H1 (cell line): ENCODE measurements around the gene MAPK8IP2. TPM values are rescaled to one million over a fixed set of nuclear protein-coding genes. Genes with fewer than 3 reads are reported as not detected.

Source experiments
- CTCF ChIA-PET: fragments of 300-600 bp; sonication (Branson Sonifier 250); formaldehyde crosslinking; loops from one replicate; lab custom pipeline; 2021; ENCODE audit not compliant: partially characterized antibody; lab: Charles Lee
- POLR2A ChIA-PET: fragments of 300-600 bp; sonication (Branson Sonifier 250); formaldehyde crosslinking; loops from one replicate; lab custom pipeline; 2021; ENCODE audit warnings: inconsistent platforms; ENCODE audit not compliant: partially characterized antibody; lab: Charles Lee
- DNase-seq, 2 experiments: peaks; one replicate each; pipeline versions ENCODE4 v3.0.0 to v3.0.0-alpha.2; 2010 to 2022; ENCODE audit warnings: low spot score in 2 of 2, low read depth in 1 of 2, mixed read lengths in 1 of 2
- FAIRE-seq: peaks from 2 replicates; lab custom pipeline; 2011; peaks lifted over from hg19 to GRCh38; lab: Jason Lieb, UNC
- H2AFZ ChIP-seq: 2 replicates; pipeline ENCODE4 v1.8.1; 2012; ENCODE audit warnings: low read length, inconsistent platforms
- H2AK5ac ChIP-seq: 2 replicates; pipeline ENCODE4 v1.6.1; 2013; ENCODE audit warnings: low read depth, low read length
- H2BK120ac ChIP-seq: replicated peaks from 2 replicates; pipeline ENCODE3; 2013; ENCODE audit warnings: low read depth, low read length, inconsistent platforms
- H2BK12ac ChIP-seq: 2 replicates; pipeline ENCODE4 v1.6.1; 2013; ENCODE audit warnings: low read depth, low read length
- H2BK15ac ChIP-seq: 2 replicates; pipeline ENCODE4 v1.6.1; 2013; ENCODE audit warnings: low read length
- H2BK20ac ChIP-seq: 2 replicates; pipeline ENCODE4 v1.6.1; 2013; ENCODE audit warnings: low read length
- H2BK5ac ChIP-seq: 2 replicates; pipeline ENCODE4 v1.6.1; 2013; ENCODE audit warnings: low read depth, low read length
- H3K14ac ChIP-seq: 2 replicates; pipeline ENCODE4 v1.6.1; 2013; ENCODE audit warnings: inconsistent platforms; ENCODE audit not compliant: insufficient read length
- H3K18ac ChIP-seq: 2 replicates; pipeline ENCODE4 v1.6.1; 2013; ENCODE audit warnings: low read length; ENCODE audit errors: extremely low read depth
- H3K23ac ChIP-seq: 2 replicates; pipeline ENCODE4 v1.6.1; 2013; ENCODE audit warnings: inconsistent platforms; ENCODE audit not compliant: insufficient read length
- H3K23me2 ChIP-seq: 2 replicates; pipeline ENCODE4 v1.6.1; 2013; ENCODE audit warnings: low read depth, low read length
- H3K27ac ChIP-seq: 2 replicates; pipeline ENCODE4 v1.6.1; 2011; ENCODE audit warnings: low read depth, low read length, inconsistent platforms
- H3K27me3 ChIP-seq, 4 experiments: replicated peaks in 1 of 4; 1 replicate in 1 of 4; 2 replicates in 3 of 4; pipeline versions ENCODE4 v1.6.1 to v1.8.1; 2011 to 2013; ENCODE audit warnings: low read length in 3 of 4, mild to moderate bottlenecking in 3 of 4, inconsistent platforms in 2 of 4, mixed read lengths in 2 of 4, moderate library complexity in 1 of 4; ENCODE audit not compliant: control insufficient read depth in 3 of 4, insufficient read depth in 3 of 4; ENCODE audit errors: extremely low read depth in 1 of 4
- H3K36me3 ChIP-seq, 4 experiments: 2 replicates each; pipeline versions ENCODE4 v1.6.1 to v1.8.1; 2011 to 2013; ENCODE audit warnings: mild to moderate bottlenecking in 4 of 4, low read length in 3 of 4, moderate library complexity in 2 of 4, control low read depth in 1 of 4, inconsistent platforms in 1 of 4; ENCODE audit not compliant: insufficient read depth in 4 of 4, control insufficient read depth in 2 of 4
- H3K4ac ChIP-seq: replicated peaks from 2 replicates; pipeline ENCODE3; 2013; ENCODE audit warnings: low read length, low read depth, mixed read lengths, inconsistent platforms; ENCODE audit not compliant: insufficient read length
- H3K4me1 ChIP-seq, 4 experiments: replicated peaks in 1 of 4; 1 replicate in 1 of 4; 2 replicates in 3 of 4; pipeline versions ENCODE4 v1.6.1 to v1.8.1; 2011 to 2013; ENCODE audit warnings: low read length in 3 of 4, inconsistent platforms in 2 of 4, mixed read lengths in 1 of 4; ENCODE audit not compliant: insufficient read depth in 4 of 4, control insufficient read depth in 3 of 4
- H3K4me2 ChIP-seq, 2 experiments: 2 replicates each; pipeline versions ENCODE4 v1.6.1 to v1.8.1; 2011 to 2013; ENCODE audit warnings: low read depth in 2 of 2, low read length in 2 of 2, control low read depth in 1 of 2, inconsistent platforms in 1 of 2, mild to moderate bottlenecking in 1 of 2; ENCODE audit not compliant: insufficient read depth in 1 of 2
- H3K4me3 ChIP-seq, 4 experiments: fragments of 200-600, 300-600 bp in 1 of 4; sonication (generic), shearing (Covaris generic), sonication (Bioruptor Twin) in 1 of 4; 2 replicates each; pipeline versions ENCODE4 v1.5.1 to v1.8.1; 2011 to 2016; ENCODE audit warnings: low read length in 4 of 4, low read depth in 3 of 4, control low read depth in 2 of 4, inconsistent platforms in 2 of 4, mild to moderate bottlenecking in 2 of 4, mixed read lengths in 1 of 4, moderate library complexity in 1 of 4; ENCODE audit not compliant: insufficient read depth in 2 of 4; ENCODE audit errors: extremely low read depth in 1 of 4
- H3K56ac ChIP-seq: replicated peaks from 2 replicates; pipeline ENCODE3; 2013; ENCODE audit warnings: low read depth, mild to moderate bottlenecking, mixed read lengths, low read length, inconsistent platforms; ENCODE audit not compliant: insufficient read length
- H3K79me1 ChIP-seq: 2 replicates; pipeline ENCODE4 v1.6.1; 2013; ENCODE audit warnings: low read depth, low read length, control low read depth
- H3K79me2 ChIP-seq, 2 experiments: 2 replicates each; pipeline versions ENCODE4 v1.6.1 to v1.8.1; 2012 to 2013; ENCODE audit warnings: low read length in 2 of 2, mild to moderate bottlenecking in 2 of 2, inconsistent platforms in 1 of 2; ENCODE audit not compliant: insufficient read depth in 2 of 2, control insufficient read depth in 1 of 2
- H3K9ac ChIP-seq, 4 experiments: replicated peaks in 1 of 4; 1 replicate in 1 of 4; 2 replicates in 3 of 4; pipeline versions ENCODE4 v1.6.1 to v1.8.1; 2011 to 2013; ENCODE audit warnings: low read depth in 3 of 4, low read length in 3 of 4, control low read depth in 2 of 4, mild to moderate bottlenecking in 2 of 4, moderate library complexity in 2 of 4, inconsistent platforms in 1 of 4; ENCODE audit errors: extremely low read depth in 1 of 4
- H3K9me3 ChIP-seq, 2 experiments: 2 replicates each; pipeline versions ENCODE4 v1.6.1 to v1.8.1; 2012 to 2013; ENCODE audit warnings: mild to moderate bottlenecking in 2 of 2, moderate library complexity in 2 of 2, control low read depth in 1 of 2, inconsistent platforms in 1 of 2, low read depth in 1 of 2, low read length in 1 of 2, mixed read lengths in 1 of 2; ENCODE audit not compliant: insufficient read depth in 2 of 2
- H4K20me1 ChIP-seq, 2 experiments: replicated peaks in 1 of 2; 2 replicates each; pipeline versions ENCODE3 to v1.8.1; 2011 to 2013; ENCODE audit warnings: inconsistent platforms in 2 of 2, low read length in 2 of 2, mild to moderate bottlenecking in 1 of 2; ENCODE audit not compliant: insufficient read depth in 2 of 2, control insufficient read depth in 1 of 2
- H4K5ac ChIP-seq: 2 replicates; pipeline ENCODE4 v1.6.1; 2013; ENCODE audit warnings: low read length, low read depth, mixed read lengths, inconsistent platforms; ENCODE audit not compliant: insufficient read length
- H4K8ac ChIP-seq: 2 replicates; pipeline ENCODE4 v1.8.0; 2013; ENCODE audit warnings: mild to moderate bottlenecking, moderate library complexity, low read length, inconsistent platforms; ENCODE audit not compliant: insufficient read depth; ENCODE audit errors: extremely low read depth
- H4K91ac ChIP-seq: replicated peaks from 2 replicates; pipeline ENCODE3; 2013; ENCODE audit warnings: low read length, mixed read lengths, inconsistent platforms; ENCODE audit not compliant: insufficient read length
- EZH2 ChIP-seq: fragments of 200-600 bp; sonication (generic); IDR thresholded peaks from 2 replicates; pipeline ENCODE4 v1.7.1; 2012; ENCODE audit warnings: low read depth, mild to moderate bottlenecking, moderate library complexity, low read length, inconsistent platforms; ENCODE audit not compliant: severe bottlenecking
- WGBS, 2 experiments: shearing (Covaris generic) in 1 of 2; methylation state at CpG; one replicate each; pipeline versions ENCODE4 v1.1.6 to v1.1.7; 2013 to 2015; ENCODE audit warnings: low lambda C conversion rate in 2 of 2, mixed read lengths in 2 of 2, inconsistent platforms in 1 of 2, low coverage in 1 of 2, missing lambda C conversion rate in 1 of 2; ENCODE audit not compliant: insufficient replicate concordance in 2 of 2, insufficient coverage in 1 of 2, insufficient read length in 1 of 2; ENCODE audit errors: extremely low coverage in 1 of 2, missing lambda C conversion rate in 1 of 2; 5-methylcytosine and 5-hydroxymethylcytosine counted together
- polyA plus RNA-seq, 7 experiments: library from polyadenylated mRNA; depleted of rRNA in 3 of 7; stranded (reverse) in 5 of 7; unstranded in 2 of 7; fragments of >200 nt in 5 of 7; fragments of 200-250 nt in 2 of 7; gene quantifications; 1 replicate in 5 of 7; 2 replicates in 1 of 7; 4 replicates in 1 of 7; pipeline versions ENCODE4 v1.2.1 to v1.2.3, GENCODE V29; 2011 to 2013; ENCODE audit warnings: missing spikeins in 2 of 7, mixed read lengths in 2 of 7
- total RNA-seq: library from RNA; stranded (reverse); fragmentation: NEBNext Ultra II Directional; extraction: Animal tissue kit (Norgen Biotek cat#: 25700); gene quantifications from 2 replicates; pipeline ENCODE4 v1.2.1, GENCODE V29; 2021

The MAPK8IP2 gene
- total and polyA plus RNA-seq, 2 of the 8 experiments (the other 6 are each of a cell fraction or from before 2014, with no cell fraction given), result 1.5 to 5.5 TPM

GRCh38 chr22:50626314-50626849, 25.8 kb downstream of the MAPK8IP2 start:
- H3K23ac ChIP-seq, result no peak overlapping the region
- FAIRE-seq, result no peak
- H2BK120ac ChIP-seq, result no peak overlapping the region
- no peak overlapping the region for H2AFZ ChIP-seq
- peaks cover 11% of the 10 kb centered on the region; the same call in 1 of the 2 replicates for H3K23me2 ChIP-seq
- WGBS, 2 experiments, result 90% methylated on average over 11 of the region's 12 CpGs; no CpG with 5 or more reads in 1 of the 2 experiments
- no peak overlapping the region for H2BK15ac ChIP-seq
- no peak overlapping the region for H2BK20ac ChIP-seq
- H3K27me3 ChIP-seq, result peaks cover 0 to 10% (median 5%) of the 10 kb centered on the region in 4 experiments; a peak in 4 of 7 replicates
- H4K5ac ChIP-seq, result no peak overlapping the region
- H3K4ac ChIP-seq, result no peak overlapping the region
- H3K4me1 ChIP-seq, result peaks cover 0 to 12% (median 7%) of the 10 kb centered on the region in 4 experiments; a peak in 6 of 7 replicates
- no peaks in the 10 kb centered on the region for H3K36me3 ChIP-seq
- H3K18ac ChIP-seq, result no peak overlapping the region
- H3K56ac ChIP-seq, result no peak overlapping the region
- no peak overlapping the region for H2AK5ac ChIP-seq
- H3K9me3 ChIP-seq, result no peaks in the 10 kb centered on the region
- H3K9ac ChIP-seq, result 0 out of 7 replicates have a peak overlapping the region, but pooled peaks of 1 of the 4 experiments have one; percentile 0
- ChIA-PET CTCF (interaction anchor here (0.6 to 15.7 kb wide), 26 partner anchors 10 to 154 kb away, joined by 3 to 281 read pairs (median 4); partner anchors contain the start of genes CHKB and SYCE3), POLR2A (interaction anchor here (0.9 to 1.4 kb wide), 3 partner anchors 14 to 64 kb away, joined by 3 read pairs; no protein-coding TSS in a partner anchor)
- H2BK12ac ChIP-seq, result no peak overlapping the region
- H4K20me1 ChIP-seq, result peaks cover 0 to 12% of the 10 kb centered on the region in 2 experiments
- no peak for DNase-seq
- no peak overlapping the region; the same call in 1 of the 2 replicates for H4K8ac ChIP-seq
- H3K4me2 ChIP-seq, result no peak overlapping the region
- H3K4me3 ChIP-seq, result no peak overlapping the region
- no peak overlapping the region for H3K14ac ChIP-seq
- H4K91ac ChIP-seq, result no peak overlapping the region
- no peak overlapping the region for H3K27ac ChIP-seq
- H2BK5ac ChIP-seq, result no peak overlapping the region; the same call in 1 of the 2 replicates
- H3K79me2 ChIP-seq, result no peaks in the 10 kb centered on the region
- peaks cover 4% of the 10 kb centered on the region for H3K79me1 ChIP-seq
- no peak for TF ChIP-seq EZH2
